A549 (cell line): ENCODE results near the gene HBA2. TPM values are rescaled to one million over a fixed set of nuclear protein-coding genes. Genes with fewer than 3 reads are reported as not detected.
A peak's percentile ranks its signal among the peaks of the same experiment; 100 is the strongest.

Experiments used
- ATAC-seq, 2 experiments: fragments of 200-7000 bp in 1 of 2; fragments of >200 bp in 1 of 2; cut with Nextera tagmentation in 1 of 2; cut with Tn5 transposase in 1 of 2; 3 replicates each; pipeline versions ENCODE4 v1.8.0 to v1.9.1; 2018 to 2020; ENCODE audit warnings: mild to moderate bottlenecking in 1 of 2, moderate library complexity in 1 of 2
- CTCF ChIA-PET: fragments of 300-600 bp; sonication (Branson Sonifier 250); formaldehyde crosslinking; extraction: SDS; loops from one replicate; lab custom pipeline; 2021; ENCODE audit warnings: antibody characterized with exemption, inconsistent platforms; lab: Yijun Ruan, JAX
- POLR2A ChIA-PET: fragments of 350-600 bp; formaldehyde crosslinking; extraction: SDS; loops from one replicate; lab custom pipeline; 2021; ENCODE audit warnings: antibody characterized with exemption, inconsistent platforms; lab: Yijun Ruan, JAX
- DNase-seq, 2 experiments: peaks; one replicate each; pipeline versions ENCODE4 v3.0.0 to v3.0.0-alpha.2; 2011 to 2016; ENCODE audit warnings: low read depth in 1 of 2, low spot score in 1 of 2
- FAIRE-seq: peaks from 2 replicates; lab custom pipeline; 2011; peaks lifted over from hg19 to GRCh38; lab: Jason Lieb, UNC
- H3K27ac ChIP-seq, 2 experiments: fragments of >200 bp; sonication (Bioruptor Twin); formaldehyde crosslinking; 3 replicates each; pipeline ENCODE4 v1.5.1; 2016 to 2017
- H3K4me1 ChIP-seq: fragments of >200 bp; sonication (Bioruptor Twin); formaldehyde crosslinking; 3 replicates; pipeline ENCODE4 v1.6.1; 2016
- H3K4me2 ChIP-seq: fragments of >200 bp; sonication (Bioruptor Twin); formaldehyde crosslinking; 3 replicates; pipeline ENCODE4 v1.6.1; 2016
- H3K4me3 ChIP-seq: fragments of >200 bp; sonication (Bioruptor Twin); formaldehyde crosslinking; 3 replicates; pipeline ENCODE4 v1.5.1; 2016
- H3K9me3 ChIP-seq: fragments of >200 bp; sonication (Bioruptor Twin); formaldehyde crosslinking; 3 replicates; pipeline ENCODE4 v1.6.1; 2016
- CBX8 ChIP-seq: fragments of 200-600 bp; sonication (generic); IDR thresholded peaks from 2 replicates; pipeline ENCODE4 v1.6.1; 2016
- CEBPB ChIP-seq, 2 experiments: fragments of >200 bp in 1 of 2; sonication (Bioruptor Twin) in 1 of 2; formaldehyde crosslinking in 1 of 2; IDR thresholded peaks; 2 replicates each; pipeline ENCODE4 v1.6.1; 2012 to 2016
- CHD4 ChIP-seq: fragments of 200-600 bp; sonication (generic); IDR thresholded peaks from 2 replicates; pipeline ENCODE4 v1.6.1; 2016; ENCODE audit warnings: antibody characterized with exemption, mild to moderate bottlenecking, borderline replicate concordance
- GATA3 ChIP-seq: IDR thresholded peaks from 2 replicates; pipeline ENCODE4 v1.6.1; 2012; ENCODE audit warnings: borderline replicate concordance
- HOXB13 ChIP-seq: fragments of 250-450 bp; sonication (Bioruptor Pico); IDR thresholded peaks from 2 replicates; pipeline ENCODE4 v1.5.0; 2020; ENCODE audit warnings: low read depth, mild to moderate bottlenecking, moderate library complexity
- HOXB5 ChIP-seq: fragments of 250-450 bp; sonication (Bioruptor Pico); IDR thresholded peaks from 2 replicates; pipeline ENCODE4 v1.5.0; 2020; ENCODE audit warnings: mild to moderate bottlenecking, moderate library complexity
- JUN ChIP-seq, 2 experiments: fragments of >200 bp; sonication (Bioruptor Twin); formaldehyde crosslinking; IDR thresholded peaks; 2 replicates in 1 of 2; 3 replicates in 1 of 2; pipeline ENCODE4 v1.6.1; 2016 to 2017
- JUNB ChIP-seq: fragments of >200 bp; sonication (Bioruptor Twin); formaldehyde crosslinking; IDR thresholded peaks from 2 replicates; pipeline ENCODE4 v1.6.1; 2016
- KDM1A ChIP-seq: fragments of 200-600 bp; sonication (generic); IDR thresholded peaks from 2 replicates; pipeline ENCODE4 v1.6.1; 2016; ENCODE audit warnings: low read depth, mild to moderate bottlenecking
- MAFK ChIP-seq: fragments of 450-650 bp; IDR thresholded peaks from 2 replicates; pipeline ENCODE4 v1.6.1; 2014; ENCODE audit not compliant: partially characterized antibody
- MYC ChIP-seq: IDR thresholded peaks from 2 replicates; pipeline ENCODE4 v1.6.1; 2012; ENCODE audit warnings: mild to moderate bottlenecking, inconsistent platforms, low read length, improper control_type of control experiment, borderline replicate concordance
- NFE2L2 ChIP-seq: fragments of 150-350 bp; conservative IDR thresholded peaks from 2 replicates; pipeline ENCODE4 v1.6.1; 2014; ENCODE audit warnings: low read length
- NPAS2 ChIP-seq: fragments of 250-450 bp; sonication (Bioruptor Pico); IDR thresholded peaks from 2 replicates; pipeline ENCODE4 v1.8.0; 2022; ENCODE audit warnings: mild to moderate bottlenecking, moderate library complexity, borderline replicate concordance
- RARB ChIP-seq: fragments of 250-450 bp; sonication (Bioruptor Pico); IDR thresholded peaks from 2 replicates; pipeline ENCODE4 v1.8.0; 2021; ENCODE audit warnings: mild to moderate bottlenecking, moderate library complexity
- RFX5 ChIP-seq: fragments of 450-650 bp; IDR thresholded peaks from 2 replicates; pipeline ENCODE4 v1.7.1; 2014; ENCODE audit warnings: antibody characterized with exemption, mild to moderate bottlenecking, moderate library complexity
- SMC3 ChIP-seq: fragments of >200 bp; sonication (Bioruptor Twin); formaldehyde crosslinking; IDR thresholded peaks from 3 replicates; pipeline ENCODE4 v1.6.1; 2018; ENCODE audit warnings: inconsistent platforms
- SREBF2 ChIP-seq: fragments of 450-650 bp; IDR thresholded peaks from 2 replicates; pipeline ENCODE4 v1.6.1; 2014; ENCODE audit warnings: mild to moderate bottlenecking, moderate library complexity
- WGBS: methylation state at CpG from one replicate; pipeline ENCODE4 v1.1.6; 2017; ENCODE audit errors: missing lambda C conversion rate; 5-methylcytosine and 5-hydroxymethylcytosine counted together
- polyA plus RNA-seq, 4 experiments: library from polyadenylated mRNA; depleted of rRNA in 3 of 4; stranded (reverse); fragments of >200 nt; fragmentation: RNase III in 1 of 4; extraction: RNeasy Plus Mini Kit Qiagen cat#74134 plus additional on column Dnase treatment in 1 of 4; gene quantifications; 2 replicates in 3 of 4; 3 replicates in 1 of 4; pipeline ENCODE4 v1.2.3, GENCODE V29; 2011 to 2017
- TF ChIP-seq, protein P1 (sequence below): fragments of >200 bp; sonication (Bioruptor Twin); formaldehyde crosslinking; IDR thresholded peaks from 3 replicates; pipeline ENCODE4 v1.5.1; 2016
- TF ChIP-seq, protein P2 (sequence below): IDR thresholded peaks from 2 replicates; pipeline ENCODE4 v1.6.1; 2012
- TF ChIP-seq, protein P3 (sequence below): fragments of >200 bp; sonication (Bioruptor Twin); formaldehyde crosslinking; IDR thresholded peaks from 3 replicates; pipeline ENCODE4 v1.6.1; 2016
- TF ChIP-seq, protein P4 (sequence below): IDR thresholded peaks from 2 replicates; pipeline ENCODE4 v1.6.1; 2012; ENCODE audit warnings: low read depth, borderline replicate concordance
- TF ChIP-seq, protein P5 (sequence below): fragments of 250-450 bp; sonication (Bioruptor Pico); IDR thresholded peaks from 2 replicates; pipeline ENCODE4 v1.5.0; 2021; ENCODE audit warnings: mild to moderate bottlenecking, moderate library complexity, borderline replicate concordance
- TF ChIP-seq, protein P6 (sequence below): fragments of 200-600 bp; sonication (generic); IDR thresholded peaks from 2 replicates; pipeline ENCODE4 v1.6.1; 2016; ENCODE audit warnings: antibody characterized with exemption, mild to moderate bottlenecking, moderate library complexity

HBA2 gene
- polyA plus RNA-seq, 2 of the 4 experiments (the other 2 are of a cell fraction), result 0.23 to 0.26 TPM

DNA sequence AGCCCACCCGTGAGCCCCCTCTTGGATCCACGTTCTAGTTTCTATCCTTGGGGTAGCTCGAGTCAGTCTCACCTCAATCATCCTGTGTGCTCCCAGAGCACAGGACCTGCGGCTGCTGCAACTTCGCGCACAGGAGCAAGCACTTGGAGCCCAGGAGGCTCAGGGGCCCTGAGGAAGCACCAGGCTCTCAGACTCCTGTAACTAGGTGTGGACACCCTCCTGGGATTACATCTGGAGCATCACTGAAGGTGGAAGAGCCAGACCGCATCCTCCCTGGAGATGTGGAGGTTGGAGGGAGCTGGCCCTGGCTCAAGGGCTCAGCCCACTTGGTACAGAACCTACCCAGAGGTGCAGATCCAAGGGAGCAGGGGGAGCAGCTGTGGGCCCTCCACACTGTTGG, 10.3 kb downstream of the HBA2 start:
- no peak overlapping the region for H3K27ac ChIP-seq
- no peak overlapping the region for H3K4me3 ChIP-seq
- H3K4me1 ChIP-seq, result peaks cover 9% of the 10 kb centered on the region; the same call in 1 of the 3 replicates
- H3K9me3 ChIP-seq, result no peaks in the 10 kb centered on the region
- no peak for TF ChIP-seq JUN (IDR thresholded peaks at IDR 0.05)
- TF ChIP-seq, protein P1, sequence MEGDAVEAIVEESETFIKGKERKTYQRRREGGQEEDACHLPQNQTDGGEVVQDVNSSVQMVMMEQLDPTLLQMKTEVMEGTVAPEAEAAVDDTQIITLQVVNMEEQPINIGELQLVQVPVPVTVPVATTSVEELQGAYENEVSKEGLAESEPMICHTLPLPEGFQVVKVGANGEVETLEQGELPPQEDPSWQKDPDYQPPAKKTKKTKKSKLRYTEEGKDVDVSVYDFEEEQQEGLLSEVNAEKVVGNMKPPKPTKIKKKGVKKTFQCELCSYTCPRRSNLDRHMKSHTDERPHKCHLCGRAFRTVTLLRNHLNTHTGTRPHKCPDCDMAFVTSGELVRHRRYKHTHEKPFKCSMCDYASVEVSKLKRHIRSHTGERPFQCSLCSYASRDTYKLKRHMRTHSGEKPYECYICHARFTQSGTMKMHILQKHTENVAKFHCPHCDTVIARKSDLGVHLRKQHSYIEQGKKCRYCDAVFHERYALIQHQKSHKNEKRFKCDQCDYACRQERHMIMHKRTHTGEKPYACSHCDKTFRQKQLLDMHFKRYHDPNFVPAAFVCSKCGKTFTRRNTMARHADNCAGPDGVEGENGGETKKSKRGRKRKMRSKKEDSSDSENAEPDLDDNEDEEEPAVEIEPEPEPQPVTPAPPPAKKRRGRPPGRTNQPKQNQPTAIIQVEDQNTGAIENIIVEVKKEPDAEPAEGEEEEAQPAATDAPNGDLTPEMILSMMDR, result no peak
- no peak for TF ChIP-seq CHD4
- no peak for TF ChIP-seq RFX5
- TF ChIP-seq CBX8, result no peak
- TF ChIP-seq, protein P2, sequence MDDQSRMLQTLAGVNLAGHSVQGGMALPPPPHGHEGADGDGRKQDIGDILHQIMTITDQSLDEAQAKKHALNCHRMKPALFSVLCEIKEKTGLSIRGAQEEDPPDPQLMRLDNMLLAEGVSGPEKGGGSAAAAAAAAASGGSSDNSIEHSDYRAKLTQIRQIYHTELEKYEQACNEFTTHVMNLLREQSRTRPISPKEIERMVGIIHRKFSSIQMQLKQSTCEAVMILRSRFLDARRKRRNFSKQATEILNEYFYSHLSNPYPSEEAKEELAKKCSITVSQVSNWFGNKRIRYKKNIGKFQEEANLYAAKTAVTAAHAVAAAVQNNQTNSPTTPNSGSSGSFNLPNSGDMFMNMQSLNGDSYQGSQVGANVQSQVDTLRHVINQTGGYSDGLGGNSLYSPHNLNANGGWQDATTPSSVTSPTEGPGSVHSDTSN, result no peak
- TF ChIP-seq MAFK, result no peak
- TF ChIP-seq NPAS2 (CRISPR knock-in tag), result no peak
- DNase-seq, result no peak
- ChIA-PET CTCF (interaction anchor here (0.6 to 5.8 kb wide), 9 partner anchors 9 to 226 kb away, joined by 3 to 104 read pairs (median 37); partner anchors contain the start of gene HBM), POLR2A (interaction anchor here (0.7 kb wide), 1 partner anchor 50 kb away, joined by 7 read pairs; no protein-coding TSS in a partner anchor)
- FAIRE-seq, result no peak
- H3K4me2 ChIP-seq, result no peak overlapping the region
- ATAC-seq, result peak in 1 of 2 experiments; percentile 9; a peak in 1 of 6 replicates
- WGBS, result 82% methylated on average over 7 of the region's 7 CpGs

DNA sequence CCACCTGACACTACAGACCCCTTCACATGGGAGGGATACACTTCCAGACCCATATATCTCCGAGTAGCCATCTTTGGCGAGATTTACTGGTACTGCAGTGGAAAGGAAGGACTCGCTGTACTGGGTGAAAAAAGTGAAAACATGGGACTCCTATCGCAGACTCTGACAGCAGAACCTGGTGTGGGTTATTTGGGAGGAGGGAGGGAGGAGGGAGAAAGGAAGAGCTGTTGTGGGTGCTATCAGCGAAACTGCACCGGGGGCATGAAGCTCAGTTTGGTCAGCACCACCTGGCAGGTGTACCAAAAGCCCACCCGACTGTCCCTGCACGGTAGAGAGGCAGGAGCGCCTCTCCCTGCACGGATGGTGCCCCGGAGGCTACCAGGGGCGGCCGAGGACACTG, 12.5 kb downstream of the HBA2 start:
- H3K4me1 ChIP-seq, result peaks cover 9% of the 10 kb centered on the region; the same call in 1 of the 3 replicates
- ATAC-seq (no peak), DNase-seq (no peak), FAIRE-seq (no peak)
- no peak overlapping the region for H3K27ac ChIP-seq
- ChIA-PET CTCF (interaction anchor here (0.8 kb wide), 1 partner anchor 9 kb away, joined by 3 read pairs; no protein-coding TSS in a partner anchor), POLR2A (interaction anchor here (0.6 kb wide), 1 partner anchor 15 kb away, joined by 8 read pairs; no protein-coding TSS in a partner anchor)
- no peak overlapping the region for H3K4me3 ChIP-seq
- 88% methylated on average over 13 of the region's 13 CpGs for WGBS
- TF ChIP-seq NFE2L2 (no peak), JUNB (no peak), HOXB5 (CRISPR knock-in tag) (no peak), SREBF2 (no peak), JUN (IDR thresholded peaks at IDR 0.05) (no peak), SMC3 (no peak), CEBPB (IDR thresholded peaks at IDR 0.05) (no peak), HOXB13 (CRISPR knock-in tag) (no peak), KDM1A (no peak), RARB (CRISPR knock-in tag) (no peak), NPAS2 (CRISPR knock-in tag) (no peak), GATA3 (no peak), MYC (no peak)
- TF ChIP-seq, protein P3, sequence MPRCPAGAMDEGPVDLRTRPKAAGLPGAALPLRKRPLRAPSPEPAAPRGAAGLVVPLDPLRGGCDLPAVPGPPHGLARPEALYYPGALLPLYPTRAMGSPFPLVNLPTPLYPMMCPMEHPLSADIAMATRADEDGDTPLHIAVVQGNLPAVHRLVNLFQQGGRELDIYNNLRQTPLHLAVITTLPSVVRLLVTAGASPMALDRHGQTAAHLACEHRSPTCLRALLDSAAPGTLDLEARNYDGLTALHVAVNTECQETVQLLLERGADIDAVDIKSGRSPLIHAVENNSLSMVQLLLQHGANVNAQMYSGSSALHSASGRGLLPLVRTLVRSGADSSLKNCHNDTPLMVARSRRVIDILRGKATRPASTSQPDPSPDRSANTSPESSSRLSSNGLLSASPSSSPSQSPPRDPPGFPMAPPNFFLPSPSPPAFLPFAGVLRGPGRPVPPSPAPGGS, result no peak
- TF ChIP-seq, protein P4, sequence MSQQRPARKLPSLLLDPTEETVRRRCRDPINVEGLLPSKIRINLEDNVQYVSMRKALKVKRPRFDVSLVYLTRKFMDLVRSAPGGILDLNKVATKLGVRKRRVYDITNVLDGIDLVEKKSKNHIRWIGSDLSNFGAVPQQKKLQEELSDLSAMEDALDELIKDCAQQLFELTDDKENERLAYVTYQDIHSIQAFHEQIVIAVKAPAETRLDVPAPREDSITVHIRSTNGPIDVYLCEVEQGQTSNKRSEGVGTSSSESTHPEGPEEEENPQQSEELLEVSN, result no peak
- TF ChIP-seq, protein P5, sequence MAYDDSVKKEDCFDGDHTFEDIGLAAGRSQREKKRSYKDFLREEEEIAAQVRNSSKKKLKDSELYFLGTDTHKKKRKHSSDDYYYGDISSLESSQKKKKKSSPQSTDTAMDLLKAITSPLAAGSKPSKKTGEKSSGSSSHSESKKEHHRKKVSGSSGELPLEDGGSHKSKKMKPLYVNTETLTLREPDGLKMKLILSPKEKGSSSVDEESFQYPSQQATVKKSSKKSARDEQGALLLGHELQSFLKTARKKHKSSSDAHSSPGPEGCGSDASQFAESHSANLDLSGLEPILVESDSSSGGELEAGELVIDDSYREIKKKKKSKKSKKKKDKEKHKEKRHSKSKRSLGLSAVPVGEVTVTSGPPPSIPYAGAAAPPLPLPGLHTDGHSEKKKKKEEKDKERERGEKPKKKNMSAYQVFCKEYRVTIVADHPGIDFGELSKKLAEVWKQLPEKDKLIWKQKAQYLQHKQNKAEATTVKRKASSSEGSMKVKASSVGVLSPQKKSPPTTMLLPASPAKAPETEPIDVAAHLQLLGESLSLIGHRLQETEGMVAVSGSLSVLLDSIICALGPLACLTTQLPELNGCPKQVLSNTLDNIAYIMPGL (CRISPR knock-in tag), result no peak
- TF ChIP-seq, protein P6, sequence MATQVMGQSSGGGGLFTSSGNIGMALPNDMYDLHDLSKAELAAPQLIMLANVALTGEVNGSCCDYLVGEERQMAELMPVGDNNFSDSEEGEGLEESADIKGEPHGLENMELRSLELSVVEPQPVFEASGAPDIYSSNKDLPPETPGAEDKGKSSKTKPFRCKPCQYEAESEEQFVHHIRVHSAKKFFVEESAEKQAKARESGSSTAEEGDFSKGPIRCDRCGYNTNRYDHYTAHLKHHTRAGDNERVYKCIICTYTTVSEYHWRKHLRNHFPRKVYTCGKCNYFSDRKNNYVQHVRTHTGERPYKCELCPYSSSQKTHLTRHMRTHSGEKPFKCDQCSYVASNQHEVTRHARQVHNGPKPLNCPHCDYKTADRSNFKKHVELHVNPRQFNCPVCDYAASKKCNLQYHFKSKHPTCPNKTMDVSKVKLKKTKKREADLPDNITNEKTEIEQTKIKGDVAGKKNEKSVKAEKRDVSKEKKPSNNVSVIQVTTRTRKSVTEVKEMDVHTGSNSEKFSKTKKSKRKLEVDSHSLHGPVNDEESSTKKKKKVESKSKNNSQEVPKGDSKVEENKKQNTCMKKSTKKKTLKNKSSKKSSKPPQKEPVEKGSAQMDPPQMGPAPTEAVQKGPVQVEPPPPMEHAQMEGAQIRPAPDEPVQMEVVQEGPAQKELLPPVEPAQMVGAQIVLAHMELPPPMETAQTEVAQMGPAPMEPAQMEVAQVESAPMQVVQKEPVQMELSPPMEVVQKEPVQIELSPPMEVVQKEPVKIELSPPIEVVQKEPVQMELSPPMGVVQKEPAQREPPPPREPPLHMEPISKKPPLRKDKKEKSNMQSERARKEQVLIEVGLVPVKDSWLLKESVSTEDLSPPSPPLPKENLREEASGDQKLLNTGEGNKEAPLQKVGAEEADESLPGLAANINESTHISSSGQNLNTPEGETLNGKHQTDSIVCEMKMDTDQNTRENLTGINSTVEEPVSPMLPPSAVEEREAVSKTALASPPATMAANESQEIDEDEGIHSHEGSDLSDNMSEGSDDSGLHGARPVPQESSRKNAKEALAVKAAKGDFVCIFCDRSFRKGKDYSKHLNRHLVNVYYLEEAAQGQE, result no peak
- TF ChIP-seq, protein P2, result no peak
- no peaks in the 10 kb centered on the region for H3K9me3 ChIP-seq
- H3K4me2 ChIP-seq, result no peak overlapping the region
